AG08396 (cell line): ENCODE measurements around the gene CDC45.
A peak's percentile ranks its signal among the peaks of the same experiment; 100 is the strongest.

Source experiments
- DNase-seq: peaks from one replicate; pipeline ENCODE4 v3.0.0; 2012; ENCODE audit warnings: low spot score, mixed read lengths

Gene CDC45

DNA sequence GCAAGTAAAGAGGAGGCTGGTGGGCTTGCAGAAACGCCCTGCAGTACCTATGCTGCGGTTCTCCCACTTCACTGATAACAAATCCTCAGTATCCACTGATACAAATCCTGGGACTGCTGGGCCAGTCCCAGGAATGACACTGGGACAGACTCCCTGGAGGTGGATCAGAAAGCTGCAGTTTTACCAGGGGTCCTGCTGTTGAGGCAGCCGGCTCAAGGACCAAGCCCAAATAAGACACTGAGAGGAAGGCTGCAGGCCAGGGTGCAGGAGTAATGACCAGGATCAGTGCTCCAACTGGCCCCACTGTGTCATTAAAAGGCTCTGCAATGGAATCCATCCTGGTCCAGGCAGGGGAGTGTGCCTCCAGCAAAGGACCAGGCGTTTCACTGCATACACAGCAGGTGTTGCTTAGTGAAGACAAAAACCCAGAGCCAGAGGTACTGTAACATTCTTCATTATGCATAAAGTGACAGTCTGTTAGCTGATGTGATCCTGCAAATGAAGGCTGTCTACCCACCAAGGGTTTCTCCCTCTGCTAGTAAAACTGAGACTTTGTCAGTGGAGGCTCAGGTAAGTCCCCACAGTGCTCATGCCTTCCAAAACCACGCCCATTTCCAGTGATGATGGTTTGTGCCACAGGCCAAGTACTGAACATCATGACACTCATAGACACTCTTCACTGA, 30.8 kb upstream of the CDC45 start:
- no peak for DNase-seq

DNA sequence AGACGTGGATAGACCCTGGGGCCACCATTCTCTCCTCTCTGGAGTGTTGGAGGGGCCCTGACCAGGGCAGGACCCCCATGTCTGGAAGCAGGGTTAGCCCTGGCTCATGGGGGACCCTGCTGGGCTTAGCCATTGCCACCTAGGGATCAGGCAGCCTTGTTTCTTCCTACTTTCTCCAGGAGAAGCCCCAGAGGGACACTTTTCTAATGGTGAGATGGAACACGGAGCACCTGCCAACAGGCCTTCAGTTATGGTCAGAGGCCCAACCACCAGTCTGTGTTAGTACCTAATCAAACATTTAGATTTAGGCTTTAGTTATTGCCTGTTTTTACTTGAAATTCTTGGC, 30.3 kb upstream of the CDC45 start:
- no peak for DNase-seq

DNA sequence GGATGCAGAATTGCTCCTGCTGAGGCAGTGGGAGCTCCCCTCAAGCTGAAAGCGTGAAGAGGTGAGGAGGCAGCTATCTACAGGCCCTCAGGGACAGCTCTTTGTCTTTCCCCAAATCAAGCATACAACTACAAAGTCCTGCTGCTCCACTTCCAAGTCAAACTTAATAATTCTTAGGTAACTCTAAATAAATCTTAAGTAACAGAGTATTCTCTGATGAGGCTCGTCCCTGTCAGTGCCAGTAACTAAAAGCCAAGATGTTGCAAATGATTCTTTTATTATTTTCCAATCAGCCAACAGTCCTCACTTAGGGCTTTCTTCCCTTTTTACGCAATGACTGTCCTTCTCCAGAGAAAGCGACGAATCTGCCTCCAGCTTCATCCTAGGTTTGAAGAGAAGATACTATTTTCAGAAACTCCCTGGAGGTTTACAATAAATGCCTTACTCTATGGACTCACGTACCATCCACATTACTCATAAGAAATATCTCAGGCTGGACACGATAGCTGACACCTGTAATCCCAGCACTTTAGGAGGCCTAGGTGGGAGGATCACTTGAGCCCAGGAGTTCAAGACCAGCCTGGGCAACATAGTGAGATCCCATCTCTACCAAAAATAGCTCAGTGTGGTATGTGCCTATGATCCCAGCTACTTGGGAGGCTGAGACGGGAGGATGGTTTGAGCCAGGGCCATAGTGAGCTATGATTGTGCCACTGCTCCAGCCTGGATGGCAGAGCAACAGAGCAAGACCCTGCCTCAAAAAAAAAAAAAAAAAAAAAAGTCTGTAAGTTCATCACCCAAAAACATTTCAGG, 29.2 kb upstream of the CDC45 start:
- no peak for DNase-seq

DNA sequence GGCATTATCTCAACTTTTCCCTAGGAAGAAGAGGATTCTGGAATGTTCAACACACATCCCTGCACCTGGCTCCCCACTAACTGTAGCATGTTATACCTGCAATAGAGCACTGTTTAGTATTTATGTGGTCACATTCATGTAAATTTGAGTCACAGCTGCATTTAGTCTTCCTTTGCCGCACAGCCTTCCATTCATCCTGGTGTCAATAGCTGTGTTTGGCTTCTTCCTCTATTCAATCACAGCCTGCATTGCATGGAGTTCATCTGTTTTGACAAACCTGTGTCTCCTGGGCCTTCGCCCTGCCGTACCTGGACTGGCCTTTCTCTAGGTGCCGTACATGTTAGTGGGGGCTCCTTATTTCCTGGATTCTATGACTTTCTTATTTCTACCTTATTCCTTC, 28.1 kb upstream of the CDC45 start:
- DNase-seq = no peak

DNA sequence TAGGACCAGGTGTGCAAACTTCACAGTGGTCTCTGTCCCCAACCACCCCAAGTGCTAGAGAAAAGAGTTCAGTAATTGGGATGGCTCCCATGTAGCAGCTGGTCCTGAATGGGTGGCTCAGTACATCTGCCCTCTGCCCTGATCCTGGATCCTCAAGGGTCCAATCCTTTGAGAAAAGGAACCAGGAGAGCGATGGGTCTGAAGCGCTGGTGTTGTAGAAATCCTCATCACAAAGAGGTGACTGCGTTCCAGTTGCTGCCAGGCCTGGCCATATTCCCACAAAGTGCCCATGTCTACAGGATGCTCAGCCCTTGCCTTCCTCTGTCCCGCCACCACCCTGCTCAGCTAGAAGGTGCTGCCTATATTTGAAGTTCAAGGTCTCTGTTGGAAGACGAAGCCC, 26.0 kb upstream of the CDC45 start:
- DNase-seq = no peak

DNA sequence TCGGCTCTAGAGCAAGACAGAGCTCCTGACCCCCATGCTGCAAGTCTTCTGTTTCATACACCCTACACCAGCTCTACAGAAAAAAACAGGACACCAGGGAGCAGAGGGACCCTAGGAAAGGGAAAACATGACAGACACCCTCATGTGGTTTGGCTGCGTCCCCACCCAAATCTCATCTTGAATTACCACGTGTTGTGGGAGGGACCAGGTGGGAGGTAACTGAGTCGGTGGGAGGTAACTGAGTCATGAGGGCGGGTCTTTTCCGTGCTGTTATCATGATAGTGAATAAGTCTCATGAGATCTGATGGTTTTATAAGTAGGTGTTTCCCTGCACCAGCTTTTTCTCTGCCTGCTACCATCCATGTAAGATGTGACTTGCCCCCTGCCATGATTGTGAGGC, 25.6 kb upstream of the CDC45 start:
- DNase-seq = no peak

DNA sequence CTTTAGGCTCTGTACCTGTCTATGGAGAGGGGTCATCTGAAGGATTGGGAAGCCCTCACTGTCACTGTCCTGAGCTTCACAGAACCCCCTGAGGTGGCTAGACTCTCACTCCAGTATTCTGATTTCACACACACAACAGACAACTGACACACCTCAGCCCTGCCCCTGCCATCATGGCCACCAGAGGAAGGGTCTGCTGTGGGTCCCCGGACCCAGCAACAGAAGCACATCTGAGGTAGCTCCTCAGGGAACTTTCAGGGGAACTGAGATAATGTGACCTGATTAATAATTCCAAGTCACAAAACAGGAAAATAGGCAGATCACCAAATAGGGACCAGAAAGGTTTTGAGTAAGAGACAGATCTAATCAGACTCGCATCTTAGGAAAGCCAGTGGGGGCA, 24.7 kb upstream of the CDC45 start:
- DNase-seq = no peak

DNA sequence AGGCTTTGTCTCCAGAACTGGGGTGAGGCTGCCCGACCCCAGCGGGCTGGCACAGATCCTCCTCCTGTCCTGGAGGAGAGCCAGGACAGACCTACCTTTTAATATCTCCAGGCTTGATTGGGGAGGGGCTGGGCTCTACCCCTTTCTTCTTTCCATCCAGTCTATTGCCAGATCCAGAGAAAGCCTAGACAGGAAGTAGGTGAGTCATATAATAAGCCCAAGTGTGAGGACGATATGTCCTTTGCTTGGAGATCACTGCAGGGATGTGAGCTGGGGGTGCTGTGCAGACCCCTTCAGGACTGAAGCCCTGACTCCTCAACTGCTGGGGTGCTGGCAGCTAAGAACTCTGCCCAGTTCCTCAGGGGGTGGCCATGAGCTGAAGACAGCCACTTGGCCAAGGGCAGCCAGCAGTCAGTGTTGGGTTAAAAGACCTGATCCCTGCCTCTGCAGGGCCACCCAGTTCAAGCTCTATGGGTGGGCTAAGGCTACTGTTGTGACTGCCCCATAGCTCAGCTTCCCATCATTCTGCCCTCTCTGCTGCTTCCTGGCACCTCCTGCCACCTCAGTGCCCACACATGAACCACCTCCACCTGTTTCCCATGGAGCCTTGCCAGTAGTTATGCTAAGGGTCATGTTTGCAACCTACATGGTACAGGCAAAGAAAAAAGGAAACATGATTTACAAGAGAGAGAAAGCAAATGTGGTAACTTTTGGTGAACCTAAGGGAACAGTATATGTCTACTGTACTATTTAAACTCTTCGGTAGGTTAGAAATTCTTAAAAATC, 23.9 kb upstream of the CDC45 start:
- no peak for DNase-seq

DNA sequence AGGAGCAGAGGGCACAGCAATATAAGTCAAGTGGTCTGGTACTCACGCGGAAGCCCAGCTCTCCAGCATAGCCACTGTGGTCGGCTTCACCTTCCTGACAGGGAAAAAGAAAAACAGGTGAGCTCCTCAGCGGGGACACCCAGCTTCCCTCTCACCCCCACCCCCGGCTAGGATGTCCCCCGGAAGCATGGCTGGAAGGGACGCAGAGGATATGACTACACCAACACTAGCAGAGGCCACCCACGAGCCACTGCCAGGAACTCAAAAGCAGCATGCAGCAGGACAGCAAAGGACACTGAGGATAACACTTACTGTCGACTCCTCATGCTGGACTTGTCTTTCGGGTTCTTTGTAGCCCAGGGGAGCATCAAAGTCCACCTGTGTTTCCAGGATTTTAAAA, 23.2 kb upstream of the CDC45 start:
- no peak for DNase-seq

DNA sequence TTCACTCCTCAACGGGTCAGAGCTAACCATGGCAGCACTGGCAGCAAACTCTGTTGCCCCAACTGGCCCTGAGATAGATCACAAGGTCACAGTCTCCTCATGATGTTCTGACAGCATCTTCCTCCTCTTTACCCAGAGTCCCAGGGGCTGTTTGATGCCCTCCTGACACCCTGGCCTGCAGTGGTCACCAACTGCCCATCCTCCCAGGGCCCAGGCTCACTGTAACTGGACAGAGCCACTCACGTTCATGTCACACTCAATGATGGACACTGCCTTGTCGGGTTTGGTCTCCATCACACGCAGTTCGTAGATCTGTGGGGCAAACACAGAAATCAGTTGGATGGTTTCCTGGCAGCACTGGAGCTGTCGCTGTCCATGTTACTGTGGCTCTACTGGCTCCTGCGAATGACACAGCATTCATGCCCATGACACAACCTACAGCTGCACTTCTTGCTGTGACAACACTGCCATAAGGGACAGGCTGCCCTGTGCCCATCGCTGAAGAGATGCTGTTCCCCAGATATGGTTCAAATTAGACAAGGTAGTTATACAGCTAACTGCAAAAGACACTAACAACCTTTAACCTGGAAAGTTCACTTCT, 21.8 kb upstream of the CDC45 start:
- DNase-seq = no peak

DNA sequence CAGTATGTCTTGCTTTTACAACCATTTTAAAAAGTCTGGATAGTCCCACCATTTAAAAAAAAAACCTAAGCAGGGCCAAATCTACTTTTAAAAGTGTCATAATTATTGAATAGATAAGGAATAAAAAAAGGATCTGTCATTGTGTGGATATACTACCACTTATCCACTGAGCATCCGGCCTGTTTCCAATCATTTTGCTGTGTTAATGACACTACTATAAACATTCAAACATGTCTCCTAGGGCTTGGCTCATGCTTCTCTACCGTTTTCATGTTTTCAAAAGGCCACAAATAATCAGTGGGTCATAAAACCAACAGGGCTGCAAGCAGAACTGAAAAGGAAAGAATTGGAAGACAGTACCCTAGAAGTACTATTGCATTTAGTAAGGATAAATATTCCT, 19.7 kb upstream of the CDC45 start:
- DNase-seq = no peak

DNA sequence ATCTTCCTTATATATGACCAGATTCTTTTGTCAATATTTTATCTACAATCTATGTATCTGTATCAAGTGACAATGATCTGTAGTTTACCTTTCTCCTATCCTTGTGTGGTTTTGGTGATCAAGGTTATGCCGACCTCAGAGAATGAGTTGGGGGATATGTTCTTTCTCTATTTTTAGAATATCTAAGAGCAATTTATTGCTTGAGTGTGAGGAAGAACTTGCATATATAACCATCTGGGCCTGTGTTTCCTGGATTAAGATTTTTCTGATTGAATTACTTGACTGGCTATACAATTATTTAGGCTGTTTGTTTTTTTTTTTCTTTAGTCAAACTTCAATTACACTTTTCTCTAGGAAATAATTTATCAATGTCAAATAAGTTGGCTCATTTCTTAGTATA, 18.2 kb upstream of the CDC45 start:
- DNase-seq = no peak

DNA sequence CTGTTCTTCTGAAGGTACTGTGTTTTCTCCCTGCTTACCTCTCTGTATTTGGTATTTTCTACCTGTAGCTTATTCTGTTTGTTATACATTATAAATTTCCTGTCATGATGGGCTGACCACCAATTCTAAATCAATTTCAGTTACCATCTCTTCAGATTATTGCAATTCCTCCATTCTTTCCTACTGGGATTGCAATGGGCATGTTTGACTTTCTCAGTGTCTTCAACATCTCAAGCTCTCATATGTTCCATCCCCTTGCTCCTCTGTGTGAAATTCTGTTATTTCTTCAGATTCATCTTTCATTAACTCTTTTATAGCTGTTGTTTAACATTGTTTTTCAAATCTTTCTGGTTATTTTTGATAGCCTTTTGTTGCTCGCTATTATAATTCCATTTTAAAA, 16.7 kb upstream of the CDC45 start:
- no peak for DNase-seq

DNA sequence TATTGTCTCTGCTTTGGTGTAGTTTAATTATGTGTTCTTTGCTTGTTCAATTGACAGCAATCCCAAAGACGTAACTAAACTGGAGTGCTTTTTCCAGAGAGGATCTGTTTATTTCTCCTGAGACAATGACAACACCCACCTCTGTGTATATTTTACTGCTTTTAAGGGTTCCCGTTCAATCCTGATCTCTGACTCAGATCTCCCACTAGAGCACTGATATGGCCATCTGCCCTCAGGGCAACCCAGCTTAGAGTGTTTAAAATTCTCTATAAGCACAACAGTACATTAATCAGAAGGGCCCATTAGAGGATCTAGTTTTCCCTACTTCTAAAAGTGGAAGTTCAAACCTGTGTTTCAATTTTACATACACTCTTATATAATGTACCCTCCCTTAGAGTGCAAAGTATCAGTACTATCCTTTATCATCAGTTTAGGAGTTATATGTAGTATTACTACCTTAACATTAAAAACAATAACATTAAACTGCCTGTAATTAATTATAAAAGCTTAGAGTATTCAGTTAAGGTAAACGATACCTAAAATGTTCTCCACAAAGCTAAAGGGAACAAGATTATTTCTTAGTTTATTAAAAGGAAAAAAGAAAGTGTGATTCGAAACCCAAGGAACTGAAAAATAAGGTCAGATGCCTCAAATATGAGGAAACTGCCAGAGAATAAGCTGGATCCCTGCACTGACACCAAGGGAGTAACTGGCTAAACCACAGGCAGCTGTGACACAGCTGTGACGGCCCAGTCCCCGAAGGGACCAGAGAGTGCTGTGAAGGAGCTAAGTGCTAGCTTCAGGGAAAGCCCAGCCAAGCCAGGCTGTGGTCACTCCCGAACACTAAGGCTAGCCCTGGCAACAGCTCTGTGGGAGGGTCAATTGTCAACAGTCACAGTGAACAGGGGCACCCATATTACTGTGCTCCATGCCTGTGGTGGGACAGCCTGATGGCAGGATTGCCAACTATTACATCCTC, 15.9 kb upstream of the CDC45 start:
- peak; percentile 32 for DNase-seq

DNA sequence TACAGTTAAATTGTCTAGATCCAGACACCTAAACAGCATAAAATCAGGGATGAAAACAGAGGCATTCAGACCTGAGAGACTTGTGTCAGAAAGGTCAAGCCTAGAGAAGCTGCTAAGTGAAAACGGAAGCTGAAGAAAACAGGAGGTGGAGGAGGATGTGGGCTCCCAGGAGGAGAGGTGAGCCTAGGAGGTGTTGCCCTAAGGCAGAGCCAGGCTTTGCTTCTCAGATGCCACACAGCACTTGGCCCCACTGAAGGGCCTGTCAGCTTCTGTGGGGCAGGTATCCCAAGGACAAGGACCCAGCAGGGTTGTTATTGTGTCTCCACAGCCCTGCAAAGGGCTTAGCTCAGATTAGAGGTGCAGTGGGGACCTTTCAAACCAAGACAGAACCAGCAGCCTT, 15.2 kb upstream of the CDC45 start:
- no peak for DNase-seq

DNA sequence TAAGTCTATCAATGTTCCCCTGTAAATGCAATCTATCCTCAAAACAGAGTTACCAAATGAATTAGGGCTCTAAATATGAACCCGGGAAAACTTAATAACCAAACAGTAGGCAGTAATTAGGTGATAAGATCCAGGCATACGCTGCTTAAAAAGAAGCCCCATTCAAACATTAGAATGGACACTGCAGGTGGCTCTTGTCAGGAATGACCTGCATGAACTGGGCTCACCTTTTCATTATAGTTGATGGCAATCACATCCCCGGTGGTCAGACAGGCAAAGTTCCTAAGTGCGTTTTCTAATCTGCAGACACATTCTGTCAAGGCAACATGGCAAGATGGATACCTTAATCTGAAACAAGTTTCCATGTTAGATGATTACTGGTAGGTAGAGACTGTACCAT, 14.7 kb upstream of the CDC45 start:
- no peak for DNase-seq

DNA sequence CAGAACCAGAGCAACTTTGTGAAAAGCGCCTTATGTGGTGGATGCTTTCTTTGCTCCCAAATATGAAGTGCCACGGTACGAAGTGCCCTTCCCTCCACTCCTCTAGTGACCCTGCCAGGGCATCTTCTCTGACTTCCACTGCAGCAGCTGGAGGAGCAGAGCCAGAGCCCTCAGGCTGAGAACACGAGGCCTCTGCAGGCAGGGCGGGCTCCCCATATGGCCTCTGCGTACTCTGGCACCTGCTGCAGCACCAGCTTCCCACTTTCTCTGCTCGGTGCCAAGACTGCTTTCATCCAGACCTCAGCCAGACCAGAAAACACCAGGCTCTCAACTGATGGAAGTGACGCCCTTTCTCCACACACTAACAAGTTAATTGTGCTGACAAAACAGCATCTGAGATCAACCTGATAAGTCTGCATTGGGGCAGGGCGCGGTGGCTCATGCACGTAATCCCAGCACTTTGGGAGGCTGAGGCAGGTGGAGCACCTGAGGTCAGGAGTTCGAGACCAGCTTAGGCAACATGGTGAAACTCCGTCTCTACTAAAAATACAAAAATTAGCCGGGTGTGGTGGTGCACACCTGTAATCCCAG, 13.5 kb upstream of the CDC45 start:
- no peak for DNase-seq

DNA sequence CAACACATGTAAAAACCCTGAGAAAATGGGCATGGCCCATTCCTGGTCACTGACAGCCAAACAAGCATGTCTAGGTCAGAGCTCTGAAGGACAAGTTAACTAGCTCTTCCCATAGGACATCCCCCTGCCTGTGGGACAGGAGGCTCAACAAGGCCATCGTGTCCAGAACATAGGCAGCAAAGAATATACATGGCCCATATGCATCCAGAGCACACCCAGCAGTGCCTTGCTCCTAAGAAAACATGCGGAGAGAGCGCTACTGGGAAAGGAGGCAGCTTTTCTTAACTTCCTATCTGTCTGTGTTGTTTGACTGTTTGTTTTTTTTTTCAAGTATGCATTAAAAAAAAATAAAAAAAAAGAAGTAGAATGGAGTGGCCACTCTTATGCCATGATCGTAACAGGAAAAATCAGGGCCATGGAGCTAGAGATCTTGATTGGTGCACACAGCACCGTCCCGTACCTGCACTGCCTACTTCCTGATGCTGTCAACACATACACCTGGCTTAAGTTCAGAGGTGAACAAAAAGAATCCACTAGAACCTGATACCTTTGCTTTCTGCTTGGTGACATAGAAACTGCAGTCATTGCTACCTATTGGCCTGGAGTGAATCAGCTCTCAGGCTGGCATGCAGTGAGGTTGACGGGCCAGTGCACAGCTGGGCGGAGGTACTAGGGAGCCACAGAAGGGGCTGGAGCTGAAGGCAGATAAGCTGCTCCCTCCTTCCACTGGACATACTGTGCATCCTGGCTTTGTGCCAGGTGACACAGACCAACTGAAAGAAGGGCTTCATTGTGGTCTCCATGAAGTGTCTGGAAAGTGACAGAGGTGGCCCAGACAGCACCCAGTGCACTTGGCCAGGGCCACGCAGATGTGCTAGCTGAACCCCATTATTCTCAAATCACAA, 12.6 kb upstream of the CDC45 start:
- DNase-seq = no peak

DNA sequence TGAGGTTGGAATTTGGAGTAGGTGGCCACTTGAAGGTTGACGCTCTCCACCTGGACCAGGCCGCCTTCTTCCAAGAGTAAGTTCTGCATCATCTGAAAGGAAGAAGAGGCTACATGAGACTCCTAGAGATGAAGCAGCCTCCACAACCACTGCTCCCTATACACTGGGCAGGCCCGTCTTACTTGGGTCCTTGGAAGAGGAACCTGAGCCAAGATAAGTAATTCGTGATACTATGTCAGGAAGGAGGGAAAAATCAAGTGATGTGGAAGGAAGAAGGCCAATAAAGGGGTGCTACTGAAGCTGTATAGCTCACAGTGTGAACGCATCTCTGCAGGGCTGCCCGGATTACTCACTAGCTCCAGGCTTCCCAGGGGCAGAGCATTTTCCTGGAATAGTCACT, 11.8 kb upstream of the CDC45 start:
- DNase-seq = no peak

DNA sequence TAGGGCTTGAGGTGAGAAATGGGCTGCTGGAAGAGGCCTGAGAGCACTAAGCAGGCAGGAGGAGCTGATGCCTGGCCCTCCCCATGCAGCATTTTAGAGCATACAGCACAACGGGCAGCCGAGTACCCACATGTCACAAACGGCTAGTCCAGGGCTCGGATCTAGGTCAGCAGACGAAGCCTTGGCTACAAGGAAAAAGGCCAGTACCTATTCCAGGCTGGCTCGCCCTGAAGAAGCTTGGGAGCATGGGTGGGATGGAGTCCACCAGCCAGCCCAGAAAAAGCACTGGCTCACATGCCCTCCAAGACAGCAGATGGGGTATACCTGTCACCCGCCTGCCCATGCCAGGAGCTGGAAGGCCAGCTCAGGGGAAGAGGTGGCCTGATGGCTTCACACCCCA, 10.3 kb upstream of the CDC45 start:
- DNase-seq = no peak
